ENCODE results near the gene RAPGEF2.

The RAPGEF2 gene

GRCh38 chr4:159240687-159241086 lies 137.8 kb downstream of the RAPGEF2 start:
- Histone ChIP-seq H2BK120ac (ENCODE audit: low read depth, low read length) (no peak overlapping the region), H4K91ac (ENCODE audit: low read length) (no peak overlapping the region), H2BK12ac (ENCODE audit: low read length in 2 of 2) (no peak overlapping the region), H2BK5ac (ENCODE audit: low read depth, low read length, poor library complexity, severe bottlenecking) (no peak overlapping the region), H2AK5ac (ENCODE audit: low read length, severe bottlenecking) (no peak overlapping the region), H3K36me3 (ENCODE audit: control insufficient read depth in 1 of 2, insufficient read depth in 2 of 2, low read depth in 1 of 2, low read length in 2 of 2) (peaks cover 0 to 3% of the 10 kb centered on the region in 2 experiments), H3K79me1 (replicated peaks; ENCODE audit: low read length, poor library complexity, severe bottlenecking) (peaks cover 7% of the 10 kb centered on the region), H2AFZ (ENCODE audit: low read depth, low read length) (no peak overlapping the region), H3K4me1 (ENCODE audit: control insufficient read depth, insufficient read depth, low read depth, low read length) (no peaks in the 10 kb centered on the region), H3K23ac (ENCODE audit: low read length in 2 of 2) (no peak overlapping the region), H3K27ac (ENCODE audit: low read length, poor library complexity, severe bottlenecking) (no peak overlapping the region), H3K4me2 (ENCODE audit: low read length, poor library complexity, severe bottlenecking) (no peak overlapping the region), H3K9me3 (ENCODE audit: control insufficient read depth, low read length) (no peaks in the 10 kb centered on the region), H4K8ac (ENCODE audit: low read length) (no peak overlapping the region), H3K4me3 (ENCODE audit: insufficient read depth in 1 of 2, low read depth in 1 of 2, low read length in 2 of 2) (no peak overlapping the region), H3K27me3 (ENCODE audit: control insufficient read depth in 1 of 2, insufficient read depth in 1 of 2, low read length in 2 of 2) (no peaks in the 10 kb centered on the region), H3K14ac (ENCODE audit: low read length in 2 of 2) (no peak overlapping the region), H3K18ac (ENCODE audit: low read depth in 1 of 2, low read length in 2 of 2) (no peak overlapping the region), H3K4ac (ENCODE audit: low read depth in 1 of 2, low read length in 2 of 2) (no peak overlapping the region), H2BK15ac (ENCODE audit: low read depth, poor library complexity, severe bottlenecking) (no peak overlapping the region), H3K9ac (ENCODE audit: low read length) (peak overlapping the region; percentile 58)
- DNase-seq: peak; percentile 77
- 100% methylated on average over 2 of the region's 3 CpGs for WGBS

- Histone ChIP-seq H4K8ac (ENCODE audit: low read length) (no peak overlapping the region), H4K91ac (ENCODE audit: low read length) (no peak overlapping the region), H3K79me1 (replicated peaks; ENCODE audit: low read length, poor library complexity, severe bottlenecking) (peaks cover 2% of the 10 kb centered on the region), H3K14ac (ENCODE audit: low read length in 2 of 2) (no peak overlapping the region), H3K23ac (ENCODE audit: low read length in 2 of 2) (no peak overlapping the region), H3K27me3 (ENCODE audit: control insufficient read depth in 1 of 2, insufficient read depth in 1 of 2, low read length in 2 of 2) (no peaks in the 10 kb centered on the region), H3K4me1 (ENCODE audit: control insufficient read depth, insufficient read depth, low read depth, low read length) (no peaks in the 10 kb centered on the region), H2BK5ac (ENCODE audit: low read depth, low read length, poor library complexity, severe bottlenecking) (no peak overlapping the region), H2AK5ac (ENCODE audit: low read length, severe bottlenecking) (no peak overlapping the region), H2AFZ (ENCODE audit: low read depth, low read length) (no peak overlapping the region), H3K9me3 (ENCODE audit: control insufficient read depth, low read length) (no peaks in the 10 kb centered on the region), H3K36me3 (ENCODE audit: control insufficient read depth in 1 of 2, insufficient read depth in 2 of 2, low read depth in 1 of 2, low read length in 2 of 2) (peaks cover 0 to 3% of the 10 kb centered on the region in 2 experiments), H2BK12ac (ENCODE audit: low read length in 2 of 2) (no peak overlapping the region), H3K27ac (ENCODE audit: low read length, poor library complexity, severe bottlenecking) (no peak overlapping the region), H3K4ac (ENCODE audit: low read depth in 1 of 2, low read length in 2 of 2) (no peak overlapping the region), H3K9ac (ENCODE audit: low read length) (no peak overlapping the region), H3K4me2 (ENCODE audit: low read length, poor library complexity, severe bottlenecking) (no peak overlapping the region), H3K4me3 (ENCODE audit: insufficient read depth in 1 of 2, low read depth in 1 of 2, low read length in 2 of 2) (no peak overlapping the region), H2BK120ac (ENCODE audit: low read depth, low read length) (no peak overlapping the region), H3K18ac (ENCODE audit: low read depth in 1 of 2, low read length in 2 of 2) (no peak overlapping the region), H2BK15ac (ENCODE audit: low read depth, poor library complexity, severe bottlenecking) (no peak overlapping the region)
- DNase-seq: no peak
Observed at GRCh38 chr4:159242427-159242826, 139.5 kb downstream of the RAPGEF2 start.

- WGBS: 76% methylated on average over 5 of the region's 7 CpGs
- Histone ChIP-seq H4K8ac (ENCODE audit: low read length) (no peak overlapping the region), H3K36me3 (ENCODE audit: control insufficient read depth in 1 of 2, insufficient read depth in 2 of 2, low read depth in 1 of 2, low read length in 2 of 2) (peaks cover 11 to 15% of the 10 kb centered on the region in 2 experiments), H3K23ac (ENCODE audit: low read length in 2 of 2) (no peak overlapping the region), H2BK15ac (ENCODE audit: low read depth, poor library complexity, severe bottlenecking) (no peak overlapping the region), H3K9ac (ENCODE audit: low read length) (peak overlapping the region; percentile 84), H3K9me3 (ENCODE audit: control insufficient read depth, low read length) (no peaks in the 10 kb centered on the region), H2AFZ (ENCODE audit: low read depth, low read length) (no peak overlapping the region), H2BK5ac (ENCODE audit: low read depth, low read length, poor library complexity, severe bottlenecking) (no peak overlapping the region), H4K91ac (ENCODE audit: low read length) (no peak overlapping the region), H3K4ac (ENCODE audit: low read depth in 1 of 2, low read length in 2 of 2) (peak overlapping the region in 1 of 2 experiments; percentile 7), H3K4me3 (ENCODE audit: insufficient read depth in 1 of 2, low read depth in 1 of 2, low read length in 2 of 2) (peak overlapping the region in 1 of 2 experiments; percentile 74), H2AK5ac (ENCODE audit: low read length, severe bottlenecking) (no peak overlapping the region), H3K4me1 (ENCODE audit: control insufficient read depth, insufficient read depth, low read depth, low read length) (peaks cover 2% of the 10 kb centered on the region), H3K27ac (ENCODE audit: low read length, poor library complexity, severe bottlenecking) (peak overlapping the region; percentile 56), H3K18ac (ENCODE audit: low read depth in 1 of 2, low read length in 2 of 2) (peak overlapping the region in 1 of 2 experiments; percentile 28), H3K79me1 (replicated peaks; ENCODE audit: low read length, poor library complexity, severe bottlenecking) (peaks cover 14% of the 10 kb centered on the region), H3K14ac (ENCODE audit: low read length in 2 of 2) (no peak overlapping the region), H2BK120ac (ENCODE audit: low read depth, low read length) (no peak overlapping the region), H2BK12ac (ENCODE audit: low read length in 2 of 2) (no peak overlapping the region), H3K27me3 (ENCODE audit: control insufficient read depth in 1 of 2, insufficient read depth in 1 of 2, low read length in 2 of 2) (no peaks in the 10 kb centered on the region), H3K4me2 (ENCODE audit: low read length, poor library complexity, severe bottlenecking) (no peak overlapping the region)
- peak; percentile 84 for DNase-seq
Observed at GRCh38 chr4:159248384-159249178, 145.7 kb downstream of the RAPGEF2 start.

DNA sequence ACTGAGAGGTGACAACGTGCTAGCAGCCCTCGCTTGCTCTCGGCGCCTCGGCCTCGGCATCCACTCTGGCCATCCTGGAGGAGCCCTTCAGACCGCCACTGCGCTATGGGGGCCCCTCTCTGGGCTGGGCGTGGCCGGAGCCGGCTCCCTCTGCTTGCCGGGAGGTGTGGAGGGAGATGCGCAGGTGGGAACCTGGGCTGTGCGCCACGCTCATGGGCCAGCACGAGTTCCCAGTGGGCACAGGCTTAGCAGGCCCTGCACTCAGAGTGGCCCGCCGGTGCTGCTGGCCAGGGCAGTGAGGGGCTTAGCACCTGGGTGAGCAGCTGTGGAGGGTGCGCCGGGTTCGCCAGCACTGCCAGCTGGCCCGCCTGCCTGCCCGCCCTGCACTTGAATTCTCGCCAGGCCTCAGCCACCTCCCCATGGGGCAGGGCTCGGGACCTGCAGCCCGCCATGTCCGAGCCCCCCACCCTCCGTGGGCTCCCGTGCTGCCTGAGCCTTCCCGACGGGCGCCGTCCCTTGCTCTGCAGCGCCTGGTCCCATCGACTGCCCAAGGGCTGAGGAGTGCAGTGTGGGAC lies 148.0 kb downstream of the RAPGEF2 start:
- H2BK120ac ChIP-seq (ENCODE audit: low read depth, low read length): peak overlapping the region; percentile 34
- WGBS: 97% methylated on average over 35 of the region's 35 CpGs
- H3K9ac ChIP-seq (ENCODE audit: low read length): no peak overlapping the region
- peak overlapping the region; percentile 23 to 89 for H2BK12ac ChIP-seq (ENCODE audit: low read length in 2 of 2)
- H3K4me2 ChIP-seq (ENCODE audit: low read length, poor library complexity, severe bottlenecking): no peak overlapping the region
- no peak for DNase-seq
- H3K14ac ChIP-seq (ENCODE audit: low read length in 2 of 2): no peak overlapping the region
- no peak overlapping the region for H2AK5ac ChIP-seq (ENCODE audit: low read length, severe bottlenecking)
- peak overlapping the region; percentile 94 for H4K91ac ChIP-seq (ENCODE audit: low read length)
- peaks cover 19% of the 10 kb centered on the region for H3K79me1 ChIP-seq (replicated peaks; ENCODE audit: low read length, poor library complexity, severe bottlenecking)
- no peak overlapping the region for H3K4me3 ChIP-seq (ENCODE audit: insufficient read depth in 1 of 2, low read depth in 1 of 2, low read length in 2 of 2)
- H2BK15ac ChIP-seq (ENCODE audit: low read depth, poor library complexity, severe bottlenecking): peak overlapping the region; percentile 69
- no peak overlapping the region for H3K27ac ChIP-seq (ENCODE audit: low read length, poor library complexity, severe bottlenecking)
- no peak overlapping the region for H2AFZ ChIP-seq (ENCODE audit: low read depth, low read length)
- no peak overlapping the region for H2BK5ac ChIP-seq (ENCODE audit: low read depth, low read length, poor library complexity, severe bottlenecking)
- H3K9me3 ChIP-seq (ENCODE audit: control insufficient read depth, low read length): no peaks in the 10 kb centered on the region
- no peaks in the 10 kb centered on the region for H3K27me3 ChIP-seq (ENCODE audit: control insufficient read depth in 1 of 2, insufficient read depth in 1 of 2, low read length in 2 of 2)
- H4K8ac ChIP-seq (ENCODE audit: low read length): peak overlapping the region; percentile 82
- peak overlapping the region in 1 of 2 experiments; percentile 81 for H3K4ac ChIP-seq (ENCODE audit: low read depth in 1 of 2, low read length in 2 of 2)
- H3K18ac ChIP-seq (ENCODE audit: low read depth in 1 of 2, low read length in 2 of 2): peak overlapping the region; percentile 71 to 83
- peaks cover 15% of the 10 kb centered on the region in 2 experiments for H3K36me3 ChIP-seq (ENCODE audit: control insufficient read depth in 1 of 2, insufficient read depth in 2 of 2, low read depth in 1 of 2, low read length in 2 of 2)
- no peak overlapping the region for H3K23ac ChIP-seq (ENCODE audit: low read length in 2 of 2)
- H3K4me1 ChIP-seq (ENCODE audit: control insufficient read depth, insufficient read depth, low read depth, low read length): peaks cover 2% of the 10 kb centered on the region

All from mesenchymal stem cell (in vitro differentiated cells and primary cell).